D341Med (cell line): ENCODE measurements around the gene HPGD.
"Not testable (repeated sequence)": the region's sequence is repeated elsewhere in the genome, so short reads cannot be mapped to it uniquely, and the experiment has no call there.

Experiments used
- DNase-seq: peaks from one replicate; pipeline ENCODE4 v3.0.0; 2012; ENCODE audit warnings: low spot score

The HPGD gene

GRCh38 chr4:174526731-174527130, 4.4 kb upstream of the HPGD start:
- no peak for DNase-seq

DNA sequence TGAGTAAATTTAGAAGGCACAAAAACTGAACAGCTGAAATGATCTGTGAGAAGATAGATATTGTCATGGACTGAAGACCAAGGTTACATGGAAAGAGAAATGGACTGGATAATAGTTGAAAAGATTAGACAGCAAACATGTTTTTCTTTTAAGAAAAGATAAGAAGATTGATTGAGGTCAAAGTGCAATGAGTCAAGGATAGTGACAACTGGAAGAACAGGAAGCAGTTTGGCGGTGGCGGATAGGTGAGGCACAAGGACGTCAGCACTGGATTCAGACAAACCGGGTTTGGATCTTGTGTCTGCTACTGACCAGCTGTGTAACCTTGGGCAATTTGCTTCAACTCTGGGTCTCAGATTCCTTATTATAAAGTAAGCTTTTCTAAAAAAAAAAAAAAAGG, 2.0 kb upstream of the HPGD start:
- DNase-seq, result no peak

DNA sequence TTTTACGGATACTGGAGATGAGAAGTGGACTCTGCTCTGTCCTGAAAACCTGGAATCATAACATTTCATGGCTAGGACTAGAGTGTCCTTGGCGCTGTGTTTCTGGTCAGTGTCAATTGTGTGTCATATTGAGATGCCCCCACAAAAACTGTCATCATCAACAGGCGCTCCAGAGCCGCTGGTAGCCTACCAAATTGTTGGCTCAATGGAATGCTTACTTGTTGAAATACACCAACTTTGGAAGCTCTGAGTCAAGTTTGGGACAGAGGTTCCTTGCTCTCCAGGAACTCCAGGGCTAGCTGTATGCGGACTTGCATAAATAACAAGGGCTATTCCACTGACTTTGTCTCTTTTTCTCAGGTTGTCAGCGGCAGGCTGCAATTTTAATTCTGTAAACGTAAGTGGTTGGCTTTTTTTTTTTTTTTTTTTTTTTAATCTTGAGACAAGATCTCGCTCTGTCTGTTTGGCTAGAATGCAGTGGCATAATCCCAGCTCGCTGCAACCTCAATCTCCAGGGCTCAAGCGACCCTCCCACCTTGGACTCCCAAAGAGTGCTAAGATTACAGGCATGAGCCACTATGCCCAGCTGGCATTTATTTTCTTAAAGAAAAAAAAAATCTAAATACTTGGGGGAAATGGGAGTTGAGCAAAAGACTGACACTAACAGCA, 871 bp upstream of the HPGD start:
- no peak for DNase-seq

GRCh38 chr4:174521800-174522182, 497 bp downstream of the HPGD start:
- peak; percentile 35 for DNase-seq

- no peak for DNase-seq
Measured at GRCh38 chr4:174520660-174521059, 1.6 kb downstream of the HPGD start.

- DNase-seq, result no peak
Measured at GRCh38 chr4:174517502-174518445, 4.5 kb downstream of the HPGD start.

- DNase-seq, result no peak
Measured at GRCh38 chr4:174516794-174517193, 5.5 kb downstream of the HPGD start.

- DNase-seq, result no peak
Measured at GRCh38 chr4:174516345-174516744, 5.9 kb downstream of the HPGD start.

DNA sequence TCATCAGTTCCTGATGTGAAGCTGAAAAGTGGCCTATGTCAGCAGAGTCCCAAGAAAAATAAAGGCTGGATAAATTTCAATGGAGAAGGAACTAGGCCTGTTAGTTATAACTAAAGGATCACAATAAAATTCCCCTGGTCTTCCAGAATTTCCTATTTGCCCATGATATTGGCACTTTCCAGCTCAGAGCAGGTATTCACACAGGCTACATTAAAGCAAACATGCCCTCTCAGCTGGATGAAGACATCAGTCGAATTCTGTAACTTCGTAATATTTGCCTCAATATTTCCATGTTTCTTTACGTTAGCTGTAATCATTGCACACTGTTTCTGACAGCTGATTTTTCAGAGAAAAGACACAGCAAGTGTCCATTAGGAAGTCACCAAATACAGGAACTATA, 9.5 kb downstream of the HPGD start:
- no peak for DNase-seq

DNA sequence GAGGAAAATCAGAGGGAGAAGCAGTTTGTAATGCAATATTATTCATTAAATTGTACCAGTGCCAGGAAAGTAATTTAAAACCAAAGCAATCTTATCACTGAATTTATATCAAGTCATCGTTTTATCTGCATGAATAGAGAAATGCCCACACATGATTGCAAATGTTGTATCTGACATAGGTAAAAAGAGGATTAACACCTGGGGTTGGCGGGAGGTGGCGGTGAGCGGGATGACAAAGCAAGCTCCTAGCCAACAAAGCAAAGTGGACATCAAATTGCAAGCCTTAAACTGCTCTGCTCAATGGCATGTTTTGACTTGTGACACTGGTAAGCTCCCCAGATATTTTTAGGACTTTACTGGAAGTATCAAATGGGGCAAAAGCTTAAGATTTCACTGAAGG, 16.4 kb downstream of the HPGD start:
- no peak for DNase-seq

GRCh38 chr4:174505007-174505406, 17.3 kb downstream of the HPGD start:
- DNase-seq, result no peak

DNA sequence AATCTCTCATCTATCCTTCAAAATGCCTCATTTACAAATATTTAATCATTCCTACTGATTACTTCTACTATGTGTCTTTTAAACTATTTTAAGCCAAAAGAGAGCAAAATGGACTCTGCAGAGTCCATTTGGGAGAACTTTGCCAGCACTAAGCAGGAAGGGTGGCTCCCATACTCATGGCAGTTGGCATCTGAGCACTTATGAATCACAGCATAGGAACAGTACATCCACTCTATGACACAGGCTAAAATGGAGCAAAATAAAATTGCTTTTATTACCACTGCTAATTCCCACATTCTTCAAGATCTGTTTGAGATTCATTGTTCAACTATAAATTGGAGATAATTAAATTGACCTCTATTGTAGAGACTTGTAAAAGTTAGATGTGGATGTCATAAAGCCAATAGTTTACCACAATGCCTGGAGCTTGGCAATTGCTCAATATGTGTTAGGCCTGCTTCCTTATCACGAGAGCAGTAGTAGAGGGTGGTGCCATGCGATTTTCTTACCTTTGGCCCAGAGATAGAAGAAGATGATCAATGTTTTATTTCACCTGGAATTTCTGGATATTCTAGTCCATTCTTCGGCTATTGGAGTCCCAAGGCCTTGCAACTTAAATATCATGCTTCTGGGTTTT, 19.1 kb downstream of the HPGD start:
- DNase-seq, result no peak

GRCh38 chr4:174496631-174497432, 25.5 kb downstream of the HPGD start:
- DNase-seq, result no peak

GRCh38 chr4:174495626-174496025, 26.7 kb downstream of the HPGD start:
- no peak for DNase-seq

- no peak for DNase-seq
Measured at GRCh38 chr4:174494726-174495125, 27.6 kb downstream of the HPGD start.

- no peak for DNase-seq
Measured at GRCh38 chr4:174494146-174494545, 28.1 kb downstream of the HPGD start.

GRCh38 chr4:174490451-174490961, 31.8 kb downstream of the HPGD start:
- DNase-seq, result no peak

DNA sequence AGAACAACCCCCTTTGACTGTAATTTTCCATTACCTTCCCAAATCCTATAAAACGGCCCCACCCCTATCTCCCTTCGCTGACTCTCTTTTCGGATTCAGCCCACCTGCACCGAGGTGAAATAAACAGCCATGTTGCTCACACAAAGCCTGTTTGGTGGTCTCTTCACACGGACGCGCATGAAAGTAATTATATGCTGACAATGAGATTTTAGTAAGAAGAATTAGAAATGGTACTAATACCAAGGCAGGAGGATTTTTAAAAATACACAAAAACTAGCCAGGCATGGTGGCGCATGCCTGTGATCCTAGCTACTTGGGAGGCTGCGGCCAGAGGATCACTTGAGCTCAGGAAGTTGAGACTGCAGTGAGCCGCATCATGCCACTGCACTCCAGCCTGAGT, 33.9 kb downstream of the HPGD start:
- DNase-seq, result not testable (repeated sequence)

DNA sequence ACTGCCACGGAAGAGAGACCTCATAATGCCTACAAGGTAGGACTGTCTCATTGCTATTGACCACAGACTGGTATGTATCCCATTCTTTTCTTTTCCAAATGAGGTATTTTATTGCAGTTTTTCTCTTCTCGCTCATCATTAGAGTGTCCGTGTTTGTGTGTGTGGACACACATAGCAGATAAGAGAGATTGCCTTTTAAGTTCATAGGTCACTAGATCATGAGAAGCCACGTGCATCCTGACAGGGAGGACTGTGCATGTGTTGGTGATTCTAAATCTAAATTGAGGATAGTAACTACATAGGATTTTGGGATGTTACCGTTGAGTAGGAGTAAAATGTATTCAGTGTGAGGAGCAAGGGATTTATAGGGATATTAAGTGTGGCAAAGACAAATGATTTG, 37.3 kb downstream of the HPGD start:
- DNase-seq, result no peak

DNA sequence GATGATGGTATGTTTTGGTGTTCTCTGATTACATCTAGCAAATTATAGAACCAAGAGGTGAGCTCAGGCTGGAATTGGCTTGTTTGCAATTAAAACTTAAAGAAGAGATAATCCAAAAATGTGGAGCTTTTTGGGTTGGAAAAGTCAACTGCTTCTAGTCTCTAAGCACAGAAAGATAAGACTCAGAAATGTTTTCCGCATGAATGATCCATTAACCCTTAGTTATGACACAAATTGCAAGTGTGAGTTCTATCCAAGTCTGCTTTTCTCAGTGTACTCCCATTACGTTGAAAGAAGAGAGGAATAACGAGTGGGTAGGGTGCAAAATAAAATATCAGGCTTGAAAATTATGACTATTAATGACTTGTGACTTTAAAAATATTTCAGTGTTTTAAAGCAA, 38.5 kb downstream of the HPGD start:
- no peak for DNase-seq

- DNase-seq, result no peak
Measured at GRCh38 chr4:174479140-174479539, 43.1 kb downstream of the HPGD start.

DNA sequence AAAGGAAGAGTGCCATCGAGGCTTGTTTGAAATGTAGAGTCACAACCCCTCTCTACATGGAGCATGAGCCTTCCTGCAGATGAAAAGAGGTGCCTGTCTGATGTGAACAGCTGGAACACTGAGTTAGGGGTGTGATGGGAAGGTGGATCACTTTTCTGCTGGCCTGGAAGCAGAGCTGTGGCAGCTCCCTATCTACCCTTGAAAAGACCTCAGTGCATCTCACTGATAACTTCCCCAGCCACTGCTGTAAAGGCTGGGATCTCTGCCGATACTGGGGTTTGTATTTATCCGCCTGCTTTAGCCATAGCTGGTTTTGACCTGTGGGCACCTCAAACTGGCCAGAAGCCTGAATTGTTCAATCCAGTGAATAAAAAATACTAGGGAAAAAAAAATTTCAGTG, 46.8 kb downstream of the HPGD start:
- DNase-seq, result no peak
